LNCaP clone FGC (cell line): ENCODE measurements around the gene TBC1D9B.

ENCODE experiments used
- DNase-seq: peaks from one replicate; pipeline ENCODE4 v3.0.0-alpha.2; 2011; ENCODE audit warnings: low read depth
- H3K4me3 ChIP-seq: 2 replicates; pipeline ENCODE4 v1.5.1; 2011; ENCODE audit warnings: mild to moderate bottlenecking, low read depth, low read length, control low read depth
- CTCF ChIP-seq: IDR thresholded peaks from 2 replicates; pipeline ENCODE4 v1.5.1; 2012; ENCODE audit warnings: mild to moderate bottlenecking; ENCODE audit not compliant: control insufficient read depth, insufficient read depth; ENCODE audit errors: extremely low read depth

TBC1D9B gene

DNA sequence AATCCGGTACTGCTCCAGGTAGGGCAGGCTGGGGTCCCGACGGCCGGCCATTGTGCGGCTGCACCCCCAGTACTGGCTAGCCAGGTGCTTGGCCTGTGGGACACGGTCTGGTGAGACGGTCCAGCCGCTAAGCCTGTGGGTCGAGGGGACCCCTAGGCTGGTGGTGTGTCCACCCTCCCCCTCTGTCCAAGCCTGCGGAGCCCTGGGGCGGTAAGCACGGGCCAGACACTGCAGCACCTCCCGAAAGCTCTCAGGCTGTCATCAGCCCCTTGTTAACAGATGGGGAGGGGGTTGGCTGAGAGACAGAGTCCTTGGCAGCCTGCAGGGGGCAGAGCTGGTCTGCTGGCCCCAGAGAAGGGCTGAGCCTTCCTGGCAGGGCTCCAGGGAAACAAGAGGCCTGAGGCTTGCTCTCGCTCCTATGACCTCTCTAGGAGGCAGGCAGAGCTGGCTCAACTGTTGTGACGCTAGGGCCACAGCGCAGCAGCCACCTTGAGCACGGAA is 37.2 kb downstream of the TBC1D9B start:
- DNase-seq: peak; percentile 15
- TF ChIP-seq CTCF: peak; percentile 41; the same call in 1 of the 2 replicates
- no peak overlapping the region for H3K4me3 ChIP-seq

- no peak for DNase-seq
- TF ChIP-seq CTCF: no peak
- no peak overlapping the region for H3K4me3 ChIP-seq
Measured at GRCh38 chr5:179869641-179870402, 37.9 kb downstream of the TBC1D9B start.

DNA sequence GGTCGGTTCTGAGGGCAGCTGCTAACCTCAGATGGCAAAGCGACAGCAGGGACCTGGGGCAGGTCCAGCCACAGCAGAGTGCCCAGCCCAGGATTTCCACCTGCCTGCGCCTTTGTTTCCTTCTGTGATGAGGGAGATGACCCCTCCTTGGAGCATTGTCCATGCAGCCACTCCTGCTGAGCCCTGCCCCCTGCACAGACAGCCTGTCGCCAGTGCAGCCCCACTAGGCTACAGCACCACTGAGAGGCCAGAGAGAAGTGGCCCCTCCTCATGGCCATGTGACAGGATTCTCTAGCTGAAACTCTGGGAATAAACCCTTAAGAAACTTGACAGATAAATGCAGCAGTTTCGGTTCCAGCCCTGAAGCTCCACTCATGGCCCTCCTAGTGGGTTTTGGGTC is 38.6 kb downstream of the TBC1D9B start:
- no peak for DNase-seq
- TF ChIP-seq CTCF: no peak
- H3K4me3 ChIP-seq: no peak overlapping the region

DNA sequence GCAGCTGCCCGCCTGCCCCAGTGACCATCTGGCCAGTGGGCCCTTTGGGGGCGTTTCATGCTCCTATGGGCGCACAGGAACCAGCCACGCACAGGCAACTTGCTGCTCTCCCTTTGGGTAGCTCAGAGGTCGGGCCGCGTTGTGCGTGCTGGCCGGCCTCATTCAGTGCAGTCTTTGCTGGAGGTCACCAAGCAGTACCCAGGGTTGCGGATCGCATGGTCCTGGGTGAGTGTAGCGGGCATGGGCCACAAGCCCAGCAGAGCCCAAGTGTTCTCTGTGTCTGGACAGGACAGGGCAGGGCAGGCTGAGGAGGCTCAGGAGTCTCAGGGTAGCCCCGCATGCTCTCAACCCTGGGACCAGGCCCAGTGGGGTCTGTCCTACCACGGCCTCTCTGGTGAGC is 39.2 kb downstream of the TBC1D9B start:
- TF ChIP-seq CTCF: no peak
- H3K4me3 ChIP-seq: no peak overlapping the region
- no peak for DNase-seq

GRCh38 chr5:179867476-179867875 is 40.2 kb downstream of the TBC1D9B start:
- no peak for DNase-seq
- TF ChIP-seq CTCF: no peak

GRCh38 chr5:179867079-179867465 is 40.6 kb downstream of the TBC1D9B start:
- no peak for DNase-seq
- H3K4me3 ChIP-seq: no peak overlapping the region
- no peak for TF ChIP-seq CTCF

More at GRCh38 chr5:179867476-179867875, 40.2 kb downstream of the TBC1D9B start:
- no peak overlapping the region for H3K4me3 ChIP-seq
